ENCODE data around the gene MGME1.

- TF ChIP-seq, protein P1, sequence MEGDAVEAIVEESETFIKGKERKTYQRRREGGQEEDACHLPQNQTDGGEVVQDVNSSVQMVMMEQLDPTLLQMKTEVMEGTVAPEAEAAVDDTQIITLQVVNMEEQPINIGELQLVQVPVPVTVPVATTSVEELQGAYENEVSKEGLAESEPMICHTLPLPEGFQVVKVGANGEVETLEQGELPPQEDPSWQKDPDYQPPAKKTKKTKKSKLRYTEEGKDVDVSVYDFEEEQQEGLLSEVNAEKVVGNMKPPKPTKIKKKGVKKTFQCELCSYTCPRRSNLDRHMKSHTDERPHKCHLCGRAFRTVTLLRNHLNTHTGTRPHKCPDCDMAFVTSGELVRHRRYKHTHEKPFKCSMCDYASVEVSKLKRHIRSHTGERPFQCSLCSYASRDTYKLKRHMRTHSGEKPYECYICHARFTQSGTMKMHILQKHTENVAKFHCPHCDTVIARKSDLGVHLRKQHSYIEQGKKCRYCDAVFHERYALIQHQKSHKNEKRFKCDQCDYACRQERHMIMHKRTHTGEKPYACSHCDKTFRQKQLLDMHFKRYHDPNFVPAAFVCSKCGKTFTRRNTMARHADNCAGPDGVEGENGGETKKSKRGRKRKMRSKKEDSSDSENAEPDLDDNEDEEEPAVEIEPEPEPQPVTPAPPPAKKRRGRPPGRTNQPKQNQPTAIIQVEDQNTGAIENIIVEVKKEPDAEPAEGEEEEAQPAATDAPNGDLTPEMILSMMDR (IDR thresholded peaks at IDR 0.05; ENCODE audit: insufficient read depth, low read depth, low read length), result no peak
- no peak for TF ChIP-seq EZH2 (IDR thresholded peaks at IDR 0.05; ENCODE audit: insufficient read depth, low read length)
These were observed 13.5 kb upstream of the MGME1 start for GRCh38 chr20:17955302-17955701.
